NCI-H2081 treated with DMSO at 0.1 percent for 48 hours (cell line): ENCODE results near the gene ERF.

ENCODE experiments used
- DNase-seq: peaks from one replicate; lab custom pipeline; 2025; lab: John Stamatoyannopoulos, UW

Gene ERF

DNA sequence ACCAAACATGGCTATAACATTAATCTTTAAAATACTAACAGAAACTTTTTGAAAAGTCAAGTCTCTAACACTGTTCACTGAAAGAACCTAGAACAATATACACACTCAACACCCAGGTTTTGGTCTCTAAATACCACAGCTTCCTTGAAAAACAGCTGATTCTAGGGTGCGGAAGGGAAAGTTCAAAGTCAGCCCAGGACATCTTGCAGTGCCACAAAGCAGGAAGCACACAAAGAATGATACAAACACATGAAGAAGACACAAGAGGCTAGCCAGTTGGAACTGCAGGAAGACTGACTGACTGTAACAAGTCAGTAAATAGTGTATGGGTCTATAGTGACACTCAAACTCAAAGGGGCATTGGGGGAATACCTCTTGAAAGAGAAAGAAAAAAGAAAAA, 42.0 kb downstream of the ERF start:
- DNase-seq: no peak

DNA sequence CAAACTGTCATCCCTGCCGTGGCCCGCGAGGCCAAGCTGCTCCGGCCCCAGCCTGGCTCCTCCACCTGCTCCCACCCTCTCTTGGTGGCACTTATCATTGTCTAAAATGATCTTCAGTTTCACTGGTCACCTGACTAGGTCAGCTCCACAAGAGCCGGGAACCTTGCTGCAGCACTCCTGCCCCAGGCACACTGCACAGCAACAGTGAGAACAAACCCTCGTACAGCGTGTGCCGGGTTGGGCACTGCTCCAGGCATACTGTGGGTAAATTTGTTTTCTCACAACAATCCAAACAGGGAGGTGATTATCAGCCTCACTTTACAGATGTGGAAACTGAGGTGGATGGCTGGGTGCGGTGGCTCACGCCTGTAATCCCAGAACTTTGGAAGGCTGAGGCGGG, 46.3 kb downstream of the ERF start:
- no peak for DNase-seq

DNA sequence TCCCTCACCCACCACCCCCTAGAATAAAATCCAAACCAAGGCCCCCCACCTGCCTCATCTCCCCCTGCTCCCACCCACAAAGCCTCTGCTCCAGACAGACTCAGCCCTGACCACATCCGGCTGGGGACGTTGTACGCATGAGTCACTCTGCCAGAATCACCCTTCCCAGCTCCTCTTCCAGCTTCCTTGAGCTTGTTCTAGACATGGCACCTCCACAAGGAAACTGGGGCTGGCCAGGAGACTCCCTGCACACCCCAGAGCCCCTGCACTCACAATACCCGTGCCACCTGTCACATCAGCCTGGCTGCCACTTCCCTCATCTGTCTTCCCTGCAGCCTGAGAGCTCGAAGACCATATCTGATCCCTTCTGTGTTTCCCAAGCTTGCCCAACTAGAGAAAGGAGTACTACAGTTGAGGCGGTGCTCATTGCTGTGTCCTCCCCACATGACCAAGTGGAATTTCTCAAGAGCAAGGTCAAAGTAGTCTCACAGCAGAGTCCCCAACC, 47.1 kb downstream of the ERF start:
- no peak for DNase-seq

DNA sequence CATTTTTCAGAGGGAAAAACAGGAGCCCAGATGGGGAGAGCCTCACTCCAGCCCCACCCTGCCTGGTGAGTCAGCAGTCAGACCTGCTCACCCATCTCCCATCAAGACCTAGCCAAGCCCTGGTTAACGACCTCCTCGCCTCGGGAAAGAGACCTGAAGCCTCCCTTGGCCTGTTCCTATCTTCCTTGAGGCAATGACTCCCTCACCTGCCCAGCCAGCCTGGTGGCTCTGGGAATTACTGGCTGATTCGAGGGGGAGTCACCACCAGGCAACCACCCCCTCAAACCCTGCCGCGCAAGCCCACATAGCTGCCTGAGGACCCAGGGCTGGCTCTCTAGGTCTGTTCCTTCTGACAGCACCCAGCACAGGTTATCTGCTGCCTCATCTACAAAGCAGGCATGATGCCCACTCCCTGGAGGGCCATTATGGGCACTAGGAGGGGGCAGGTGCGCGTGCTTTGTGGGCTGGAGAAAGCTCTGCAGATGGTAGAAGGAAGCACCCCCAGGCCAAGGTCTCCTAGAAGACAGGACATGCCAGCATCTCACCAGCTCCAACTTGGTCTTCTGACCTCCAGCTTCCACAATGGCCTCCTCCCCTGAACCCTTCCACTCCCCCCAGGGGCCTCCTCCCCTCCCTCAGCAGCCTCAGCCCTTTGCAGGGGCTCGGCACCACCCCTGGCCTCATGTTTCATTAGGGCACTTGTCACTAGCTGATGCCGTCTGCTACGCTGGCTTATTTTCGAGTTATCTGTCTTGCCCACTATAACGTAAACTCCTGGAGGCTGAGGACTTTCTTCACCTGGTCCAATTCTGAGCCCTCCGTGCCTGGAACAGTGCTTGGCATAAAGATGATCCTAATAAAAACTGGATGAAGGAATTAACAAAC, 47.8 kb downstream of the ERF start:
- DNase-seq: no peak

DNA sequence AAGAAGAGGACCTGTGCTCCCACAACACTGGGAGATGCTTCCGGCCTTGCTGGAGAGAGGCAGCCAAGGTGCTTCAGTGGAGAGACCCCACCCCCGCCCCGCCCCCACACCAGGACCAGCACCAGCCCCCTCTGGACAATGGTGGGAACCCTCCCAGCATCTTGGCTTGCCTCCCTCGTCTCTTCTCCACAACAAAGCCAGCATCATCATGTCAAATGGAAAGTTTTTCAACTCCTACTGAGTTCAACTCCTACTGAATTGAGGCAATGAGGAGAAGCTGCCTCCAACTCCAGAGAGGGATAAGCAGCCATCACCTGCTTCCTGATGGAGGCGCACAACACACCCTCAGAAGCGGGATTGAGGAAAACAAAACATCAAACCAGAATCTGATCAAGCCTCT, 50.3 kb downstream of the ERF start:
- DNase-seq: no peak

GRCh38 chr19:42203700-42204099, 51.2 kb downstream of the ERF start:
- no peak for DNase-seq

GRCh38 chr19:42202290-42202880, 52.5 kb downstream of the ERF start:
- DNase-seq: no peak

DNA sequence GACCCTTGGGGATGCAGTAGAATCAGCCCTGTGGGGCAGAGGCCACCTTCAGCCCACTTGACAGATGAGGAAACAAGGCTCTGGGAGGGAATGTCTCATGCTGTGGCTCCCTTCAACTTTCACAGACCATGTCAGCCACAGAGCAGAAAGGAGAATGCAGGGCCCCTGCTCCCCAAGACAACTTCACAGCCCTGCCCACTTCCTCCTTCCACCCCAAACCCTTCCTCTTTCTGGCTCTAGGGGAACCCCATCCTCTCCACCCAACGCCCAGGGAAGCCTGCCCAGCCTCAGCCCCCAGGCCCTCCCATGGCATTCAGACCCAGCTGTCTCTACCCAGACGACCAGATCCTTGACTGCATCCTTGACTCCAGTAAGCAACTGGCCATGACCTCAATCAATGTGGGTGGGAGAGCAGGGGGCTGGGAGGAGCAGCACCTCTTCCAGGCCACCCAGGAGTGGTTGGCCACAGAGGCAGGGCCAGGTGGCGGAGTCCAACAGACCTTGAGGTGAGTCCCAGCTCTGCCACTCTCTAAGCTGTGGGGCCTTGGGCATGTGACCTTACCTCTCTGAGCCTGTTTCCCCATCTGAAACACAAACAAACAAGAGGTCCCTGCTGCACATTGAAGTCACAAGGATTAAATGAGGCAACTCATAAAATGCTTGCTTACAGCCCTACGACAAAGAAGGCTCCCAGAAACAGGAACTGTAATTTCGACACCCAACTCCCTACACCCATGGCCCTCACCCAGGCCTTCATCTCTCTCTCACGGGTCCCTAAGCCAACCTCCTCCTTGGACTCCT, 53.2 kb downstream of the ERF start:
- DNase-seq: no peak

DNA sequence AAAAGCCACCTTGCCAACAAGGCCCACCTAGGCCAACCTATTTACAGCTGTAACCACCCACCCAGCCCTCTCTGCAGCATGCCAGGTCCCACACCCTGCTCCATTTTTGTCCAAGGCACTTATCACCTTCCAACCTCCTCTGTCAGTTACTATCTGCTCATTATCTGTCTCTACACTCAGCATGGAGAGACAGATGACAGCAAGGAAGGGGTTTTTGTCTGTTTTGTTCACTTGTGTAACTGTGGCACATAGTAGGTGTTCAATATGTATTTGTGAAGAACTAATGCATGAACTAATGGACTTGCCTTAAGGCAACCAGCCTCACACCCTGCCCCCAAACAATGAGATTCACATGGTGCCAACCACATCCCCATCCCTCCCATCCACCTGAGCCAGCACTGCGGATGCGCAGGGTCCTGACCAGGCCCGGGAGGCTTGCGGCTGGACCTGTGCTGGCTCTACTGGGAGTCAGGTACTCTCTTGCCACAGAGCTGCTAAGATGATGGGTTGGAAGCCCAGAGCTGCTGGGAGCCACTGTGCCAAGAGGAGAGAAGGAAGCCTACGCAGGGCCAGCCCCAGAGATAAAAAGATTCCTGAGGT, 54.7 kb downstream of the ERF start:
- no peak for DNase-seq

DNA sequence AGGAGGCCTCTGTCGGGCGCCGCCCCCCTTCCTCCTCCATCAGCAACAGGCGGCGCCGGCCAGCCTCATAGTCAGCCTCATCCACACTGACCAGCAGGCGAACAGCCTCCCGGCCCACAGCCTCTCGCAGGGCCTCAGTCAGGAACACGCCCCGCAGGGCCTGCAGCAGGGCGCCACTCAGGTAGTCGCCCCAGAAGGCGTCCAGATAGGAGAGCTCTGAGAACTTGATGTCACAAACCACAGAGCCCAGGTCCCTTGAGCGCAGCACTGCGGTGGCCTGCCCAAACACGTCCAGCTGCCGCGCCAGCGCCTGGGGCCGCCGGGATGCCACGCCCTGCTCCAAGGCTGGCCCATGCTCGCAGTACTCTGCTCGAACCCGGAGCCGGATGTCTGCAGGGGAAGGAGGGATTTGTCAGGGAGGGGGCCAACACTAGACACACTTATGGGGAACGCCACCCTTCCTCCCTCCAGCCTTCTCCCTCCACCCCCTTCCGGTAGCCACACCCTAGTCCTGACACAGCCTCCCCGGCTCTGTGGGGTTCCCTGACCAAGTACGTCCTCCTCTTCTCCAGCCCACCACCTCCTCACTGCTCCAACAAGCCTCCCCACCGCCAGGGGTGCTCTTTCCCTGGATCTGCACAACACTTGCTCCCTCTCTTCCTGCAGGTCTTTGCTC, 55.4 kb downstream of the ERF start:
- DNase-seq: no peak

DNA sequence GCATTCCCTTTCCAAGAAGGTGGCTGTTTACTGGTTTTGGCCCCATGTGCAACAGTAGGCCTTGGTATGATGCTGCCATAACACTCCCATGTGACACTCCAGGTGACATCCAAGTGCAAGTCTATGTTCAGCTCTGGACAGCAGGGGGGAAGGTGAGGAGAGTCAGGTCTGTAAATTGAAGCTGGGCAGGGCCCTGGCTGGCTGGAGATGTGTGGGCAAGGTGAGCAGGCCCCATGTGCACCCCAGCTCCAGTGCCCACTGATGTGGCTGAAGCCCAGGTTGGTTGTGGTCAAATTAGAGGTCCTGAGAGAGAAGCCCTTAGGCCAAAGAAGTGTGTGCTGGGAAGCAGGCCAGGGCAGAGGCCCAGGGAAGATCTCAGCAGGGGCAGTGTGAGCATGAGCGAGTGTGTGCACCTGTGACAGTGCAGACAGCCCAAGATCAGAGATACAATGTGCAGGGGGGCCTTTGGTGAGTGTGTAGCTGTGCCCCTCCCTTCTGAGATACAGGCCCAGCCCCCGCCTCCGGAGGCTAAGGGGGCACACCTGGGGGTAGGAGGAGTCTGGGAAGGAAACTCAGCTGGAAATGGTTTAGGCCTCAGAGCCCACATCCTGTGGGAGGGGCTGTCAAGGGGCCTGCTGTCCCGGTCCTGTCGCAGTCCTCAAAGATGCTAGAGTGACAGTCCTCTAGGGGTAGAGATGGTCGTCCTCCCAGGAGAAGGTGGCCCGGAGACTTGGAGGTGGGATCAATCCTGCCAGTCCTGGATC, 56.1 kb downstream of the ERF start:
- DNase-seq: no peak
